ENCODE results near the gene AEN.

AEN gene

DNA sequence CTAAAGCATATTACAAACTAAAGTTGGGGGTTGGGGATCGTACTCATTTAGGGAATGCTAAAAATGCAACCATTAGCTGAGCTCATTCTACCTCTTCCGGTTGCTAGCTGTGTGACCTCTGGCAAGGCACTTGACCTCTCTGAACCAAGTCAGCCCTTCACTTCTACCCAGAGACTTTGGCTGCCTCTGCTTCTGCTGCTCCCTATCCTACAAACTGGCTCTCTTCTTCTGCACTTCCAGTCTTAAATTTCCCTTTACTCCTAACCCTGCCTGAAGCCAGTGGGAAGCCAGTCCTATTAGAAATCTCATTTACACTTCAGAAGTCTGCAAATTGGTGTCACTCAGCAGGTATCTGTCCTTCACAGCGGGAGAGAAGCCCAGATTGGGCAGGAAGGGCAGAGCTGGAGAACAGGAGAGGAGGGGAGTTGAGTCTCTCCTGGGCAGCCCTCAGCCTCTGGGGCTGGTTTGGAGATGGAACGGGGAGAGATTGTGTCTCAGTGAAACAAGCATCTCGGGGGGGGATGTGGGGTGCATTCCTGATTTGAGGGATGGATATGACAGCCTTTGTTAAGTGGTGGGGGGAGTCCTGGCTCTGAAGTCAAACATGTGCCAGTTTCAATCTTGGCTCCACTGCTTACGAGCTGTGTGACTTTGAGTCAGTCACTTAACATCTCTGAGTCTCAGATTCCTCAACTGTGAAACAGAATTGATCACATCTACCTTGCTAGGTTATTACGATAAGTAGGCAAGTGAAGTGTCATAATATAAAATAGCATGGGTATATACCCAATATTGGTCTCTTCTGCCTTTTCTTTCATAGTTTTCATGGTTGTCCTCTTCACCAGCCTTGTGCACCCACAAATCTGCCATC, 7.8 kb upstream of the AEN start:
- DNase-seq (ENCODE audit: low read depth): peak; percentile 51
- TF ChIP-seq, protein P1, sequence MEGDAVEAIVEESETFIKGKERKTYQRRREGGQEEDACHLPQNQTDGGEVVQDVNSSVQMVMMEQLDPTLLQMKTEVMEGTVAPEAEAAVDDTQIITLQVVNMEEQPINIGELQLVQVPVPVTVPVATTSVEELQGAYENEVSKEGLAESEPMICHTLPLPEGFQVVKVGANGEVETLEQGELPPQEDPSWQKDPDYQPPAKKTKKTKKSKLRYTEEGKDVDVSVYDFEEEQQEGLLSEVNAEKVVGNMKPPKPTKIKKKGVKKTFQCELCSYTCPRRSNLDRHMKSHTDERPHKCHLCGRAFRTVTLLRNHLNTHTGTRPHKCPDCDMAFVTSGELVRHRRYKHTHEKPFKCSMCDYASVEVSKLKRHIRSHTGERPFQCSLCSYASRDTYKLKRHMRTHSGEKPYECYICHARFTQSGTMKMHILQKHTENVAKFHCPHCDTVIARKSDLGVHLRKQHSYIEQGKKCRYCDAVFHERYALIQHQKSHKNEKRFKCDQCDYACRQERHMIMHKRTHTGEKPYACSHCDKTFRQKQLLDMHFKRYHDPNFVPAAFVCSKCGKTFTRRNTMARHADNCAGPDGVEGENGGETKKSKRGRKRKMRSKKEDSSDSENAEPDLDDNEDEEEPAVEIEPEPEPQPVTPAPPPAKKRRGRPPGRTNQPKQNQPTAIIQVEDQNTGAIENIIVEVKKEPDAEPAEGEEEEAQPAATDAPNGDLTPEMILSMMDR (IDR thresholded peaks at IDR 0.05; ENCODE audit: insufficient read depth, low read depth, low read length, missing control alignments): no peak
- H3K4me3 ChIP-seq (ENCODE audit: low read depth, low read length): no peak overlapping the region

DNA sequence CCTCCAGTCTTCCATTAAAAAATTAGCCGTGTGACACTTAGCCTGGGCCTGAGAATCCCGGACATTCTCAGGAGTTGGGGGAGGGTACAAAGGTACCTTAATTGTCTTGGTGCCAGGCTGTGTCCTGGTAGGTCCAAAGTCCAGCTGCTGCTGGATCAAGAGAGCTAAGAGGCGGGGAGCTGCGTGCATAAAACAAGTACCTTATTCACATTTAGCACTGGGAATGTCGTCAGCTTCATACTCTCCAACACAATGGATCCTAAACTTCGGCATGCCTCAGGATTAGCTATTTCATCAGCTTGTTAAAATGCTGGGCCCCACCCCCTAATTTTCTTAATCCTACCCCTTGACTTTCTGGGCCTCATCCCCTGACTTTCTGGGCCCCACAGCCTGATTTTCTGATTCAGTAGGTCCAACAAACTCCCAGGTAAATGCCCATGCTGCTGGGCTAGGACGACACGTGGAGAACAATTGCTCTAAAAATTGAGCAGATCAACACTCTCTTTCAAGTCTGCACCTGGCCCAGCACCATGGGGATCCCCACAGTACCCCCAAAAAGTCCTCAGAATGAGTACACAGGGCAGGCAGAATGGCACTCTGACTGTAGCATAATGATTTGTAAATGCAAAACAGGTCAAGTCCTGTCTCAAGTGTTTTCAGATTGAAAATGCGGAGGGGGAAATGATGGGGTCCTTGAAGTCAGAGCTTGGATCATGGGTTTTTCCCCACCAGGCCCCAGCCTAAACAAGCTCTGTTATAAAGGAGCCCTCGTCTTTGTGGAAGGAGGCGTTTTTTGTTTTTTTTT, 5.6 kb upstream of the AEN start:
- TF ChIP-seq, protein P1 (IDR thresholded peaks at IDR 0.05; ENCODE audit: insufficient read depth, low read depth, low read length, missing control alignments): no peak
- DNase-seq (ENCODE audit: low read depth): peak; percentile 82
- no peak overlapping the region for H3K4me3 ChIP-seq (ENCODE audit: low read depth, low read length)

DNA sequence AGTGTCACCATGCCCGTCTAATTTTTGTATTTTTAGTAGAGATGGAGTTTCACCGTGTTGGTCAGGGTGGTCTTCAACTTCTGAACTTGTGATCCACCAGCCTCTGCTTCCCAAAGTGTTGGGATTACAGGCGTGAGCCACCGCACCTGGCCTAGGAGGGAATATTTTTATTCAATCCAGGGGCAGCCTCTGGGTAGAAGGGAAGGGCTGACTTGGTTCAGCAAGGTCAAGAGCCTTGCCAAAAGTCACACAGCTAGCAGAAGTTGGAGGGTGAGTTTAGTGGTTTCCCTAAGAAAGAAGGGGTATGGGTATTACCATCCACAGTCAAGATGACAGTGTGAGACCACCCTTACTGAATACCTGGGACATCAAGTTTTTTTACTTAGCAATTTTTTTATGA, 4.9 kb upstream of the AEN start:
- DNase-seq (ENCODE audit: low read depth): no peak
- H3K4me3 ChIP-seq (ENCODE audit: low read depth, low read length): no peak overlapping the region
- TF ChIP-seq, protein P1 (IDR thresholded peaks at IDR 0.05; ENCODE audit: insufficient read depth, low read depth, low read length, missing control alignments): no peak

DNA sequence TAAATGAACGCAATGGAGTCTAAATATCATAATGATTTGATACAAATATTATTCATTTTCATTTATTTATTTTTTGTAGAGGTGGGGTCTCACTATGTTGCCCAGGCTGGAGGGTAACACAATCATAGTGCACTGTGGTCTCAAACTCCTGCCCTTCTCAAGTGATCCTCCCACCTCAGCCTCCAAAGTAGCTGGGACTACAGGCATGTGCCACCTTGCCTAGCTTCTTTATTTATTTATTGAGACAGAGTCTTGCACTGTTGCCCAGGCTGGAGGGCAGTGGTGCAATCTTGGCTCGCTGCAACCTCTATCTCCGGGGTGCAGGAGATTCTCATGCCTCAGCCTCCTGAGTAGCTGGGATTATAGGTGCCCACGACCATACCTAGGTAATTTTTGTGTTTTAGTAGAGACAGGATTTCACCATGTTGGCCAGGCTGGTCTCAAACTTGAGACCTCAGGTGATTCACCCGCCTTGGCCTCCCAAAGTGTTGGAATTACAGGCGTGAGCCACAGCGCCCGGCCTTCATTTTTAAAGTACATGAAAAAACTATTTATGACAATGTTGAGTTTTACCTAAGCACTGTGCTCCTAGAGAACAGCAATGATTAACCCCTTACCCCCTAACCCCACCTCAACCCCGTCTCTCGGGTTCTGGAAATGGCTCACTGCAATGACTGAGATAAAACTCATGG, 4.0 kb upstream of the AEN start:
- no peak for DNase-seq (ENCODE audit: low read depth)
- H3K4me3 ChIP-seq (ENCODE audit: low read depth, low read length): no peak overlapping the region
- TF ChIP-seq, protein P1 (IDR thresholded peaks at IDR 0.05; ENCODE audit: insufficient read depth, low read depth, low read length, missing control alignments): no peak

DNA sequence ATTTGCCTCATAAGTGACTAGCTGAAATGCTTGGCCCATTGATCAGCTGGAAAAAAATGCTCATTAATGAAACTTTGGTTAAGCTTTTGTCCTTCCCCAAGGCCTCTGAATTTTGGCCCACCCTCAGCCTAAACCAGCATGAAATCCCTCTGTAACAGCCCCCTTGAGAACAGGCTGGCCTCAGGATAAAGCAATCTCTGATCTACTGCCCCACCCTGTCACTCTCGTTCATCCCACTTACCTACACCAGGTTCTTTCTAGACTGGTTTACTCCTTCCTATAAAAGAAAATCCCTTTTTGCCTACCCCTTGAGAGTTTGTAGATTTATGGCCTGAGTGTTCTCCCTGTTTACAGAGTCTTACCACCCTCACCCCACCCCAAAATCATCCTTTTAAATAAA, 3.4 kb upstream of the AEN start:
- no peak for DNase-seq (ENCODE audit: low read depth)
- TF ChIP-seq, protein P1 (IDR thresholded peaks at IDR 0.05; ENCODE audit: insufficient read depth, low read depth, low read length, missing control alignments): no peak
- no peak overlapping the region for H3K4me3 ChIP-seq (ENCODE audit: low read depth, low read length)

DNA sequence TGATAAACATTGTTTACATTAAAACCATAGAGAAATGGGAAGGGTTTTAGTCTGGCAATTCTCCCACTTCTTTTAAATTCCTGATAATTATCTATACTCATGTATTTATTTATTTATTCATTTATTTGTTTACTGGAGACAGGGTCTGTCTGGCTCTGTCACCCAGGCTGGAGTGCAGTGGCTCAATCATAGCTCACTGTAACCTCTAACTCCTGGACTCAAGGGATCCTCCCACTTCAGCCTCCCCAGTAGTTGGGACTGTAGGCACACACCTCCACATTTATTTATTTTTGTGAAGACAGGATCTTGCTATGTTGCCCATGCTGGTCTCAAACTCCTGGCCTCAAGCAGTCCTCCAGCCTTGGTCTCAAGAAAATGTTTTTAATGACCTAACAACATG, 2.5 kb upstream of the AEN start:
- TF ChIP-seq, protein P1 (IDR thresholded peaks at IDR 0.05; ENCODE audit: insufficient read depth, low read depth, low read length, missing control alignments): no peak
- no peak overlapping the region for H3K4me3 ChIP-seq (ENCODE audit: low read depth, low read length)
- DNase-seq (ENCODE audit: low read depth): no peak
